ENCODE results near the gene DOCK3.
A peak's percentile ranks its signal among the peaks of the same experiment; 100 is the strongest.

The DOCK3 gene

GRCh38 chr3:51328206-51328605, 653.5 kb downstream of the DOCK3 start:
- no peak for DNase-seq (ENCODE audit: low read depth)

- no peak for DNase-seq (ENCODE audit: low read depth)
These were observed 655.3 kb downstream of the DOCK3 start for GRCh38 chr3:51330046-51330445.

GRCh38 chr3:51332156-51332555, 657.4 kb downstream of the DOCK3 start:
- DNase-seq (ENCODE audit: low read depth) = no peak

- DNase-seq (ENCODE audit: low read depth) = no peak
These were observed 658.3 kb downstream of the DOCK3 start for GRCh38 chr3:51333021-51333420.

- no peak for DNase-seq (ENCODE audit: low read depth)
These were observed 661.5 kb downstream of the DOCK3 start for GRCh38 chr3:51336261-51336660.

- DNase-seq (ENCODE audit: low read depth) = no peak
These were observed 662.9 kb downstream of the DOCK3 start for GRCh38 chr3:51337666-51338065.

GRCh38 chr3:51338632-51339031, 663.9 kb downstream of the DOCK3 start:
- no peak for DNase-seq (ENCODE audit: low read depth)

- DNase-seq (ENCODE audit: low read depth) = no peak
These were observed 665.5 kb downstream of the DOCK3 start for GRCh38 chr3:51340013-51340829.

- no peak for DNase-seq (ENCODE audit: low read depth)
These were observed 666.4 kb downstream of the DOCK3 start for GRCh38 chr3:51340989-51341636.

- DNase-seq (ENCODE audit: low read depth) = no peak
These were observed 669.4 kb downstream of the DOCK3 start for GRCh38 chr3:51343918-51344687.

GRCh38 chr3:51350751-51351150, 676.0 kb downstream of the DOCK3 start:
- DNase-seq (ENCODE audit: low read depth) = no peak

- DNase-seq (ENCODE audit: low read depth) = no peak
These were observed 678.4 kb downstream of the DOCK3 start for GRCh38 chr3:51353131-51353530.

GRCh38 chr3:51353691-51354090, 679.0 kb downstream of the DOCK3 start:
- DNase-seq (ENCODE audit: low read depth) = peak; percentile 59

- no peak for DNase-seq (ENCODE audit: low read depth)
These were observed 679.4 kb downstream of the DOCK3 start for GRCh38 chr3:51354172-51354571.

GRCh38 chr3:51354731-51355615, 680.2 kb downstream of the DOCK3 start:
- DNase-seq (ENCODE audit: low read depth) = no peak

- no peak for DNase-seq (ENCODE audit: low read depth)
These were observed 681.3 kb downstream of the DOCK3 start for GRCh38 chr3:51355891-51356578.

- DNase-seq (ENCODE audit: low read depth) = no peak
These were observed 683.1 kb downstream of the DOCK3 start for GRCh38 chr3:51357856-51358255.

GRCh38 chr3:51358981-51359380, 684.3 kb downstream of the DOCK3 start:
- DNase-seq (ENCODE audit: low read depth) = no peak

GRCh38 chr3:51360806-51361205, 686.1 kb downstream of the DOCK3 start:
- DNase-seq (ENCODE audit: low read depth) = no peak

GRCh38 chr3:51361746-51362145, 687.0 kb downstream of the DOCK3 start:
- DNase-seq (ENCODE audit: low read depth) = no peak

- no peak for DNase-seq (ENCODE audit: low read depth)
These were observed 687.7 kb downstream of the DOCK3 start for GRCh38 chr3:51362476-51362875.

Measured in CMK (cell line).